GM12878 (cell line): ENCODE results near the gene SLC66A1. TPM values are rescaled to one million over a fixed set of nuclear protein-coding genes. Genes with fewer than 3 reads are reported as not detected.
A peak's percentile ranks its signal among the peaks of the same experiment; 100 is the strongest.

Experiments
- ATAC-seq: fragments of 200-7000 bp; cut with Tn5 transposase; 3 replicates; pipeline ENCODE4 v1.9.1; 2020; ENCODE audit warnings: mild to moderate bottlenecking, moderate library complexity
- BruUV-seq: library from RNA; stranded (reverse); fragments of 400-500 nt; replicated peaks from 2 replicates; lab custom pipeline; 2021; lab: Mats Ljungman, UMichigan
- CTCF ChIA-PET: fragments of 300-600 bp; sonication (Branson Sonifier 250); formaldehyde crosslinking; extraction: SDS; loops from one replicate; lab custom pipeline; 2021; ENCODE audit warnings: inconsistent platforms; lab: Yijun Ruan, JAX
- POLR2A ChIA-PET: fragments of 350-600 bp; formaldehyde crosslinking; extraction: SDS; loops from one replicate; lab custom pipeline; 2021; ENCODE audit warnings: inconsistent platforms; lab: Charles Lee
- RAD21 ChIA-PET: fragments of 300-600 bp; sonication (Branson Sonifier 250); formaldehyde crosslinking; loops from one replicate; lab custom pipeline; 2023; ENCODE audit warnings: antibody characterized with exemption; ENCODE audit not compliant: unreplicated experiment; lab: Charles Lee
- SMC1A ChIA-PET: fragments of 300-600 bp; sonication (Branson Sonifier 250); formaldehyde crosslinking; loops from one replicate; lab custom pipeline; 2023; ENCODE audit not compliant: unreplicated experiment, uncharacterized antibody; lab: Charles Lee
- DNase-seq: peaks from one replicate; pipeline ENCODE4 v3.0.0-alpha.2; 2011; ENCODE audit warnings: low read depth, low spot score
- FAIRE-seq: peaks from 3 replicates; lab custom pipeline; 2011; peaks lifted over from hg19 to GRCh38; lab: Jason Lieb, UNC
- H2AFZ ChIP-seq: 2 replicates; pipeline ENCODE4 v1.6.0; 2011; ENCODE audit warnings: low read depth, low read length, control low read depth; ENCODE audit not compliant: control insufficient read depth
- H3K27ac ChIP-seq: 2 replicates; pipeline ENCODE4 v1.5.1; 2011; ENCODE audit warnings: control low read depth; ENCODE audit not compliant: control insufficient read depth, insufficient read depth
- H3K27me3 ChIP-seq, 2 experiments: replicated peaks in 1 of 2; 2 replicates each; pipeline versions ENCODE4 v1.6.0 to v1.6.1; 2011; ENCODE audit warnings: low read length in 1 of 2; ENCODE audit not compliant: control insufficient read depth in 2 of 2, insufficient read depth in 2 of 2
- H3K36me3 ChIP-seq, 2 experiments: 2 replicates each; pipeline ENCODE4 v1.5.1; 2011; ENCODE audit warnings: low read length in 1 of 2; ENCODE audit not compliant: control insufficient read depth in 2 of 2, insufficient read depth in 2 of 2
- H3K4me1 ChIP-seq: 2 replicates; pipeline ENCODE4 v1.6.1; 2011; ENCODE audit warnings: mild to moderate bottlenecking, low read length, moderate library complexity, mixed read lengths; ENCODE audit not compliant: control insufficient read depth, insufficient read depth
- H3K4me2 ChIP-seq: 2 replicates; pipeline ENCODE4 v1.6.0; 2011; ENCODE audit warnings: control low read depth; ENCODE audit not compliant: control insufficient read depth, insufficient read depth
- H3K4me3 ChIP-seq: fragments of 200-600 bp; sonication (generic); 2 replicates; pipeline ENCODE4 v1.5.1; 2016
- H3K79me2 ChIP-seq: 2 replicates; pipeline ENCODE4 v1.6.0; 2011; ENCODE audit warnings: low read length; ENCODE audit not compliant: control insufficient read depth, insufficient read depth
- H3K9ac ChIP-seq: 2 replicates; pipeline ENCODE4 v1.8.0; 2011; ENCODE audit warnings: low read length, control low read depth, mixed read lengths; ENCODE audit not compliant: control insufficient read depth, insufficient read depth
- H3K9me3 ChIP-seq: replicated peaks from 3 replicates; pipeline ENCODE4 v1.5.1; 2011; ENCODE audit warnings: mild to moderate bottlenecking, low read length; ENCODE audit not compliant: control insufficient read depth, insufficient read depth
- H4K20me1 ChIP-seq: 2 replicates; pipeline ENCODE4 v1.6.0; 2011; ENCODE audit not compliant: control insufficient read depth, insufficient read depth
- ATF7 ChIP-seq: fragments of 450-650 bp; IDR thresholded peaks from 2 replicates; pipeline ENCODE4 v1.6.1; 2016; ENCODE audit warnings: low read depth, mild to moderate bottlenecking
- ESRRA ChIP-seq: IDR thresholded peaks from 2 replicates; pipeline ENCODE4 v1.6.1; 2012; ENCODE audit warnings: mild to moderate bottlenecking, low read length, improper control_type of control experiment
- FOS ChIP-seq: IDR thresholded peaks from 3 replicates; pipeline ENCODE4 v1.6.1; 2011; ENCODE audit warnings: borderline replicate concordance; ENCODE audit not compliant: insufficient read length; ENCODE audit errors: extremely low read depth
- JUND ChIP-seq: IDR thresholded peaks from 2 replicates; pipeline ENCODE4 v1.6.1; 2012; ENCODE audit warnings: low read depth, mild to moderate bottlenecking, low read length, improper control_type of control experiment, moderate library complexity
- POLR2A ChIP-seq: IDR thresholded peaks from 2 replicates; pipeline ENCODE4 v1.6.1; 2011; ENCODE audit warnings: low read depth, mild to moderate bottlenecking, low read length
- RBBP5 ChIP-seq: fragments of 200-600 bp; sonication (generic); conservative IDR thresholded peaks from 2 replicates; pipeline ENCODE4 v1.6.1; 2016
- RFX5 ChIP-seq: IDR thresholded peaks from 2 replicates; pipeline ENCODE4 v1.6.1; 2011; ENCODE audit warnings: low read depth, low read length, improper control_type of control experiment
- SPI1 ChIP-seq: IDR thresholded peaks from 2 replicates; pipeline ENCODE4 v1.6.1; 2011; ENCODE audit warnings: low read depth, mild to moderate bottlenecking, low read length, moderate library complexity, borderline replicate concordance; ENCODE audit not compliant: insufficient read depth
- WGBS: methylation state at CpG from one replicate; pipeline ENCODE4 v1.1.6; 2016; ENCODE audit warnings: low lambda C conversion rate; ENCODE audit not compliant: insufficient replicate concordance, insufficient coverage; ENCODE audit errors: missing lambda C conversion rate; 5-methylcytosine and 5-hydroxymethylcytosine counted together
- in situ Hi-C: fragments of 300-500 bp; cut with MboI; formaldehyde crosslinking; loops from 9 replicates; pipeline ENCODE4 v1.14.3; 2018; ENCODE audit warnings: mixed read lengths
- intact Hi-C: fragments of 100-400 bp; cut with micrococcal nuclease; formaldehyde crosslinking; loops from one replicate; pipeline ENCODE4 v1.14.2; 2022; ENCODE audit not compliant: unreplicated experiment
- polyA plus RNA-seq, 11 experiments: library from polyadenylated mRNA; depleted of rRNA in 4 of 11; unstranded in 6 of 11; stranded (reverse) in 5 of 11; fragments of >200 nt; fragmentation: Nextera tagmentation in 4 of 11; fragmentation: Illumina TruSeq in 1 of 11; extraction: Ambion mirVana in 4 of 11; extraction: Trizol in 1 of 11; gene quantifications; 1 replicate in 1 of 11; 2 replicates in 10 of 11; pipeline versions ENCODE4 v1.2.1 to v1.2.3, GENCODE V29; 2011 to 2016; ENCODE audit warnings: inconsistent platforms in 2 of 11, missing spikeins in 2 of 11, low read depth in 1 of 11
- total RNA-seq, 4 experiments: library from RNA; depleted of rRNA in 3 of 4; stranded (reverse); fragments of >200 nt in 3 of 4; fragmentation: Illumina TruSeq in 1 of 4; extraction: Trizol in 1 of 4; gene quantifications; 2 replicates each; pipeline versions ENCODE4 v1.2.1 to v1.2.3, GENCODE V29; 2013 to 2021

The SLC66A1 gene
- total and polyA plus RNA-seq, 10 of the 15 experiments (the other 5 are each of a cell fraction or from before 2014, with no cell fraction given): 0.58 to 22.0 (median 10.2) TPM

DNA sequence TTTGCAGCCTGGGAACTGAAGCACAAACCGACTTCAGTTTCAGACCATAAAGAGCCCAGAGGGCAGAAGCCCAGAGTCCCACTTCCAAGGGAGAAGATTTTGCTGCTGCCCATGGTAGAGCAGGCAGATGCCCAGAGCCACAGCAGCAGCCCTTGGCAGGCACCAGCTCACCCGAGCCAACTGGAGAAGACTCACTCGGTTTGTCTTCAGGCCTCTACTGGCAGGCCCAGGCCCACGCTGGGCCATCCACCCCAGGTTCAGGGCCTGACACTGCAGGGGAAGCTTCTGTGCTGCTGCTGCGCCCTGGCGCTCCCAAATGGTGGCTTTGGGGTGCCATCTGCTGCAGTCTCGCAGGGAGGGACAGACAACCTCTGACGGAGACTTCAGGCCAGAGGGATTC, 33.3 kb downstream of the SLC66A1 start:
- FAIRE-seq (no peak), DNase-seq (no peak), ATAC-seq (no peak)
- no peaks in the 10 kb centered on the region for H3K4me1 ChIP-seq
- no peaks in the 10 kb centered on the region for H4K20me1 ChIP-seq
- H3K4me3 ChIP-seq: no peak overlapping the region
- peaks cover 15 to 35% of the 10 kb centered on the region in 2 experiments for H3K36me3 ChIP-seq
- POLR2A ChIA-PET: no interaction called here
- no peaks in the 10 kb centered on the region for H3K79me2 ChIP-seq
- no peak overlapping the region for H3K4me2 ChIP-seq
- H3K27ac ChIP-seq: no peak overlapping the region
- no TSS peak for BruUV-seq
- RAD21 ChIA-PET: interaction anchor here (0.6 to 1.2 kb wide), 2 partner anchors 237 to 278 kb away, joined by 3 read pairs; no protein-coding TSS in a partner anchor
- WGBS: 67% methylated on average over 8 of the region's 8 CpGs
- H3K27me3 ChIP-seq: no peaks in the 10 kb centered on the region
- no peak overlapping the region for H3K9ac ChIP-seq
- in situ Hi-C loops: no loop called here
- CTCF ChIA-PET: interaction anchor here (3.2 kb wide), 1 partner anchor 305 kb away, joined by 12 read pairs; no protein-coding TSS in a partner anchor
- TF ChIP-seq RFX5 (no peak), POLR2A (peak; percentile 33), ATF7 (no peak)
- H2AFZ ChIP-seq: no peak overlapping the region
- H3K9me3 ChIP-seq: no peaks in the 10 kb centered on the region
- SMC1A ChIA-PET: interaction anchor here (1.1 kb wide), 2 partner anchors 108 to 237 kb away, joined by 3 to 4 read pairs; no protein-coding TSS in a partner anchor
- intact Hi-C loops: no loop called here

DNA sequence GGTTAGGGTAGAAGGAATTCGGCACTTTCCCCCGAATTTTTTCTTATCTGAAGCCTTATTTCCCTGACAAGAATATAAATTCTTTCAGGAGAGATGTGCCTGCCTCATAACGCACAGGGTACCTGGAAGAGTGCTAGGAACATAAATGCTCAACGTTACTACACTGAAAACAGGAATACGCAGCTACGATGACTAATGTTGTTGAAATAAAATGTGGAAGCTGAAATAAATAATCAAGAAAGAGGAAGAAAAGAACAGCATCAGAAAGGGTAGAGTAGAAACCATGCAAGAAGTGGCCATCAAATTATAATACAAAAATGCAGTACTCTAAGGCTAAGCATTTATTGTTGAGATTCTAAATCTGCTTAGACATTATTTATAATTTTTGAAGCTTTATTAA, 33.9 kb downstream of the SLC66A1 start:
- intact Hi-C loops: no loop called here
- POLR2A ChIA-PET: interaction anchor here (0.6 kb wide), 2 partner anchors 30 to 135 kb away, joined by 4 to 6 read pairs; no protein-coding TSS in a partner anchor
- CTCF ChIA-PET: no interaction called here
- in situ Hi-C loops: no loop called here
- no TSS peak for BruUV-seq
- H4K20me1 ChIP-seq: no peaks in the 10 kb centered on the region
- RAD21 ChIA-PET: interaction anchor here (1.2 to 1.3 kb wide), 2 partner anchors 236 to 308 kb away, joined by 3 read pairs; no protein-coding TSS in a partner anchor
- H3K27ac ChIP-seq: no peak overlapping the region
- H3K9me3 ChIP-seq: no peaks in the 10 kb centered on the region
- TF ChIP-seq RBBP5 (no peak), FOS (no peak), SPI1 (no peak), ESRRA (no peak), JUND (no peak)
- TF ChIP-seq, all 136 proteins: peak for 0
- H3K36me3 ChIP-seq: peaks cover 11 to 35% of the 10 kb centered on the region in 2 experiments
- H2AFZ ChIP-seq: no peak overlapping the region
- H3K9ac ChIP-seq: no peak overlapping the region
- 91% methylated on average over 6 of the region's 6 CpGs for WGBS
- no peak overlapping the region for H3K4me2 ChIP-seq
- H3K27me3 ChIP-seq: no peaks in the 10 kb centered on the region
- no peaks in the 10 kb centered on the region for H3K4me1 ChIP-seq
- ATAC-seq (no peak), DNase-seq (no peak), FAIRE-seq (no peak)
- H3K4me3 ChIP-seq: no peak overlapping the region
- H3K79me2 ChIP-seq: no peaks in the 10 kb centered on the region
- SMC1A ChIA-PET: interaction anchor here (1.1 kb wide), 2 partner anchors 109 to 236 kb away, joined by 3 to 4 read pairs; no protein-coding TSS in a partner anchor
